K562 (cell line): ENCODE results near the gene MTHFR. TPM values are rescaled to one million over a fixed set of nuclear protein-coding genes. Genes with fewer than 3 reads are reported as not detected.

Experiments
- CC2D1A ChIP-seq: fragments of 450-650 bp; IDR thresholded peaks from 2 replicates; pipeline ENCODE4 v1.6.1; 2017; ENCODE audit warnings: mild to moderate bottlenecking
- CXXC5 ChIP-seq: fragments of 250-450 bp; sonication (Bioruptor Pico); IDR thresholded peaks from 2 replicates; pipeline ENCODE4 v1.8.0; 2022; ENCODE audit warnings: inconsistent platforms, mild to moderate bottlenecking, moderate library complexity
- GABPB2 ChIP-seq: fragments of 250-450 bp; sonication (Bioruptor Pico); conservative IDR thresholded peaks from 2 replicates; pipeline ENCODE4 v1.5.1; 2021; ENCODE audit warnings: mild to moderate bottlenecking
- HDAC1 ChIP-seq, 2 experiments: fragments of 450-650 bp; IDR thresholded peaks; 2 replicates each; pipeline ENCODE4 v1.6.1; 2016 to 2017; ENCODE audit warnings: inconsistent platforms in 1 of 2, mild to moderate bottlenecking in 1 of 2, moderate library complexity in 1 of 2
- KDM1A ChIP-seq, 2 experiments: fragments of 450-650 bp; IDR thresholded peaks; 2 replicates each; pipeline ENCODE4 v1.6.1; 2016; ENCODE audit warnings: mild to moderate bottlenecking in 2 of 2
- KDM2B ChIP-seq: fragments of 250-450 bp; sonication (Bioruptor Pico); IDR thresholded peaks from 2 replicates; pipeline ENCODE4 v1.8.0; 2021; ENCODE audit warnings: mild to moderate bottlenecking, moderate library complexity
- LCOR ChIP-seq: sonication (generic); formaldehyde crosslinking; IDR thresholded peaks from 2 replicates; pipeline ENCODE4 v1.8.0; 2022; ENCODE audit warnings: mild to moderate bottlenecking, missing genetic modification reagents
- MEF2D ChIP-seq: conservative IDR thresholded peaks from 2 replicates; pipeline ENCODE4 v1.6.1; 2016; ENCODE audit warnings: low read depth, missing genetic modification characterization, missing compliant biosample characterization
- MLLT1 ChIP-seq, 2 experiments: fragments of 450-650 bp; IDR thresholded peaks; 2 replicates each; pipeline ENCODE4 v1.6.1; 2016
- NFIC ChIP-seq: fragments of 450-650 bp; IDR thresholded peaks from 2 replicates; pipeline ENCODE4 v1.6.1; 2017; ENCODE audit warnings: mild to moderate bottlenecking, inconsistent platforms
- NR2C1 ChIP-seq, 2 experiments: fragments of 450-650 bp; IDR thresholded peaks; 2 replicates each; pipeline ENCODE4 v1.6.1; 2017; ENCODE audit warnings: mild to moderate bottlenecking in 2 of 2, antibody characterized with exemption in 1 of 2, inconsistent platforms in 1 of 2, missing compliant biosample characterization in 1 of 2, missing genetic modification characterization in 1 of 2
- RCOR1 ChIP-seq, 2 experiments: IDR thresholded peaks; 2 replicates each; pipeline ENCODE4 v1.6.1; 2012; ENCODE audit warnings: low read depth in 2 of 2, low read length in 2 of 2, borderline replicate concordance in 1 of 2, improper control_type of control experiment in 1 of 2
- SFPQ ChIP-seq: fragments of 200-400 bp; formaldehyde crosslinking; IDR thresholded peaks from 2 replicates; pipeline ENCODE4 v1.6.1; 2017; ENCODE audit warnings: mild to moderate bottlenecking, low read depth, low read length, moderate library complexity
- SMARCB1 ChIP-seq: IDR thresholded peaks from 2 replicates; pipeline ENCODE4 v1.6.1; 2011; ENCODE audit warnings: improper control_type of control experiment, low read depth; ENCODE audit not compliant: insufficient read length
- SOX6 ChIP-seq: fragments of 450-650 bp; IDR thresholded peaks from 2 replicates; pipeline ENCODE4 v1.6.1; 2014; ENCODE audit warnings: mild to moderate bottlenecking
- SRF ChIP-seq, 2 experiments: fragments of 250-450, 450-650 bp in 1 of 2; sonication (Bioruptor Pico) in 1 of 2; sonication (generic) in 1 of 2; formaldehyde crosslinking; IDR thresholded peaks; 2 replicates each; pipeline versions ENCODE4 v1.5.0 to v1.5.1; 2020 to 2022; ENCODE audit warnings: mild to moderate bottlenecking in 1 of 2, missing genetic modification reagents in 1 of 2
- TAF1 ChIP-seq: IDR thresholded peaks from 2 replicates; pipeline ENCODE4 v1.6.1; 2011; ENCODE audit warnings: mild to moderate bottlenecking, low read length, moderate library complexity; ENCODE audit not compliant: insufficient read depth, control insufficient read depth, severe bottlenecking; ENCODE audit errors: extremely low read depth
- TOE1 ChIP-seq, 2 experiments: fragments of 450-650 bp in 1 of 2; sonication (generic) in 1 of 2; formaldehyde crosslinking in 1 of 2; IDR thresholded peaks; 2 replicates each; pipeline versions ENCODE4 v1.7.1 to v1.8.0; 2016 to 2022; ENCODE audit warnings: borderline replicate concordance in 2 of 2, mild to moderate bottlenecking in 2 of 2, antibody characterized with exemption in 1 of 2, inconsistent platforms in 1 of 2, low read depth in 1 of 2, missing genetic modification reagents in 1 of 2, moderate library complexity in 1 of 2
- ZNF316 ChIP-seq: fragments of 450-650 bp; IDR thresholded peaks from 2 replicates; pipeline ENCODE4 v1.6.1; 2016
- polyA plus RNA-seq, 8 experiments: library from polyadenylated mRNA; depleted of rRNA in 4 of 8; stranded (reverse) in 5 of 8; unstranded in 3 of 8; fragments of >200 nt; fragmentation: Nextera tagmentation in 2 of 8; fragmentation: Illumina TruSeq in 1 of 8; extraction: Ambion mirVana in 2 of 8; extraction: Trizol in 1 of 8; gene quantifications; 2 replicates each; pipeline versions ENCODE4 v1.2.1 to v1.2.3, GENCODE V29; 2011 to 2014; ENCODE audit warnings: inconsistent platforms in 1 of 8, missing spikeins in 1 of 8
- total RNA-seq, 7 experiments: library from RNA; depleted of rRNA in 6 of 7; stranded (reverse); fragments of >200 nt in 6 of 7; fragmentation: Illumina TruSeq in 2 of 7; extraction: Trizol in 2 of 7; gene quantifications; 2 replicates each; pipeline versions ENCODE4 v1.2.1 to v1.2.3, GENCODE V29; 2011 to 2021; ENCODE audit warnings: low replicate concordance in 1 of 7
- TF ChIP-seq, protein P1 (sequence below): fragments of 450-650 bp; IDR thresholded peaks from 2 replicates; pipeline ENCODE4 v1.6.1; 2016
- TF ChIP-seq, protein P2 (sequence below): fragments of 450-650 bp; conservative IDR thresholded peaks from 2 replicates; pipeline ENCODE4 v1.6.1; 2016; ENCODE audit warnings: missing genetic modification characterization, low read depth, mild to moderate bottlenecking, missing compliant biosample characterization, moderate library complexity

Gene MTHFR
- total and polyA plus RNA-seq, 9 of the 15 experiments (the other 6 are each of a cell fraction or from before 2014, with no cell fraction given) = 5.0 to 104 (median 62.6) TPM

- TF ChIP-seq GABPB2 (CRISPR knock-in tag) (no peak), NR2C1 (IDR thresholded peaks at IDR 0.05) (peak; percentile 65), NR2C1 (tag; IDR thresholded peaks at IDR 0.05) (peak; percentile 73), KDM1A (IDR thresholded peaks at IDR 0.05) (peak in 1 of 2 experiments; percentile 48; a peak in 1 of 4 replicates), LCOR (CRISPR knock-in tag) (0 out of 2 replicates have a peak, but pooled peaks have one; percentile 20), HDAC1 (IDR thresholded peaks at IDR 0.05) (peak in 1 of 2 experiments; percentile 45; a peak in 2 of 4 replicates), MEF2D (tag) (no peak), SMARCB1 (no peak), CC2D1A (0 out of 2 replicates have a peak, but pooled peaks have one; percentile 32), ZNF316 (peak; percentile 66), TOE1 (IDR thresholded peaks at IDR 0.05; ENCODE audit: borderline replicate concordance) (no peak), TOE1 (CRISPR knock-in tag; IDR thresholded peaks at IDR 0.05; ENCODE audit: borderline replicate concordance, low read depth) (0 out of 2 replicates have a peak, but pooled peaks have one; percentile 45), RCOR1 (IDR thresholded peaks at IDR 0.05; ENCODE audit: borderline replicate concordance in 1 of 2, low read depth in 2 of 2, low read length in 2 of 2) (peak in 1 of 2 experiments; percentile 50; a peak in 1 of 4 replicates), SOX6 (peak; percentile 61; the same call in 1 of the 2 replicates), NFIC (0 out of 2 replicates have a peak, but pooled peaks have one; percentile 5), MLLT1 (IDR thresholded peaks at IDR 0.05) (peak in 1 of 2 experiments; percentile 40; a peak in 1 of 4 replicates), SFPQ (no peak), SRF (CRISPR knock-in tag; IDR thresholded peaks at IDR 0.05) (no peak), TAF1 (peak; percentile 25), CXXC5 (CRISPR knock-in tag) (0 out of 2 replicates have a peak, but pooled peaks have one; percentile 27), KDM2B (CRISPR knock-in tag) (no peak)
- TF ChIP-seq, protein P1, sequence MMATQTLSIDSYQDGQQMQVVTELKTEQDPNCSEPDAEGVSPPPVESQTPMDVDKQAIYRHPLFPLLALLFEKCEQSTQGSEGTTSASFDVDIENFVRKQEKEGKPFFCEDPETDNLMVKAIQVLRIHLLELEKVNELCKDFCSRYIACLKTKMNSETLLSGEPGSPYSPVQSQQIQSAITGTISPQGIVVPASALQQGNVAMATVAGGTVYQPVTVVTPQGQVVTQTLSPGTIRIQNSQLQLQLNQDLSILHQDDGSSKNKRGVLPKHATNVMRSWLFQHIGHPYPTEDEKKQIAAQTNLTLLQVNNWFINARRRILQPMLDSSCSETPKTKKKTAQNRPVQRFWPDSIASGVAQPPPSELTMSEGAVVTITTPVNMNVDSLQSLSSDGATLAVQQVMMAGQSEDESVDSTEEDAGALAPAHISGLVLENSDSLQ = peak; percentile 35; the same call in 1 of the 2 replicates
- TF ChIP-seq, protein P2, sequence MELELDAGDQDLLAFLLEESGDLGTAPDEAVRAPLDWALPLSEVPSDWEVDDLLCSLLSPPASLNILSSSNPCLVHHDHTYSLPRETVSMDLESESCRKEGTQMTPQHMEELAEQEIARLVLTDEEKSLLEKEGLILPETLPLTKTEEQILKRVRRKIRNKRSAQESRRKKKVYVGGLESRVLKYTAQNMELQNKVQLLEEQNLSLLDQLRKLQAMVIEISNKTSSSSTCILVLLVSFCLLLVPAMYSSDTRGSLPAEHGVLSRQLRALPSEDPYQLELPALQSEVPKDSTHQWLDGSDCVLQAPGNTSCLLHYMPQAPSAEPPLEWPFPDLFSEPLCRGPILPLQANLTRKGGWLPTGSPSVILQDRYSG = no peak
These were observed 53.2 kb downstream of the MTHFR start (continued) for GRCh38 chr1:11752359-11753088.
